ENCODE data around the gene HAND1. TPM values are rescaled to one million over a fixed set of nuclear protein-coding genes. Genes with fewer than 3 reads are reported as not detected.

HAND1 gene
- polyA plus RNA-seq, 1 experiment, result not detected

GRCh38 chr5:154506716-154507080 lies 28.7 kb upstream of the HAND1 start:
- CTCF ChIA-PET, result interaction anchor here (3.2 kb wide), 1 partner anchor 14 kb away, joined by 9 read pairs; no protein-coding TSS in a partner anchor
- DNase-seq (ENCODE audit: low read depth, low spot score), result no peak

DNA sequence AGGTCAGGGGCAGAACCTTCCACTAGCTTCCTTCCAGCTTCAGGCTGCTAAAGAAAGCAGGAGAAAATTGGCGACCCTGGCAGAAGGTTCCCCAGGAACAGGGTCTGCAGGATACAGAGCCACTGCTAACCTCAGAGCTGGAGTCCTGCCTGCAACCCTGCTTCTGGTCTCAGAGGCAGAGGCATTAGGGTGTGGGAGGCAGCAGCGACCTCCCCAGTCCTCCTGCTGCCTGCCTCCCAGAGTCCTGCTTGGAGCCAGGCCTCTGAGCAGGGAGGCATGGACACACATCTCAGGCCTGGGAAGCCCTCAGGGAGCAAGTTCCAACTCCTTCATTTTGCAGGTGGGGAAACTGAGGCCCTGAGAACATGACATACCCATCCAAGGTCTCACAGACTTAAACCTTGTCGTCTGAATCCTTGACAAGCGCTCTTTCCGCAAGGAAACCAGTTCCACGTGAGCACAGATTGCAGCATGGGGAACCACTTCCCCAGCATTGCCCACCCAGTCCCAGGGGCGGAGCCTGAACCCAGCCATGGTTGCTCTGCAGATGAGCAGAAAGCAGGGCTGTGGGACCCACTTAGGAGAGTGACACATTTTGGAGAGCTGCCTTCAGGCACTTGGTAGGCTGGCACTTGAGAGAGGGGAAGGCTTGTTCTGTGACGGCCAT lies 28.2 kb upstream of the HAND1 start:
- DNase-seq (ENCODE audit: low read depth, low spot score), result no peak
- TF ChIP-seq, protein P1, sequence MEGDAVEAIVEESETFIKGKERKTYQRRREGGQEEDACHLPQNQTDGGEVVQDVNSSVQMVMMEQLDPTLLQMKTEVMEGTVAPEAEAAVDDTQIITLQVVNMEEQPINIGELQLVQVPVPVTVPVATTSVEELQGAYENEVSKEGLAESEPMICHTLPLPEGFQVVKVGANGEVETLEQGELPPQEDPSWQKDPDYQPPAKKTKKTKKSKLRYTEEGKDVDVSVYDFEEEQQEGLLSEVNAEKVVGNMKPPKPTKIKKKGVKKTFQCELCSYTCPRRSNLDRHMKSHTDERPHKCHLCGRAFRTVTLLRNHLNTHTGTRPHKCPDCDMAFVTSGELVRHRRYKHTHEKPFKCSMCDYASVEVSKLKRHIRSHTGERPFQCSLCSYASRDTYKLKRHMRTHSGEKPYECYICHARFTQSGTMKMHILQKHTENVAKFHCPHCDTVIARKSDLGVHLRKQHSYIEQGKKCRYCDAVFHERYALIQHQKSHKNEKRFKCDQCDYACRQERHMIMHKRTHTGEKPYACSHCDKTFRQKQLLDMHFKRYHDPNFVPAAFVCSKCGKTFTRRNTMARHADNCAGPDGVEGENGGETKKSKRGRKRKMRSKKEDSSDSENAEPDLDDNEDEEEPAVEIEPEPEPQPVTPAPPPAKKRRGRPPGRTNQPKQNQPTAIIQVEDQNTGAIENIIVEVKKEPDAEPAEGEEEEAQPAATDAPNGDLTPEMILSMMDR (IDR thresholded peaks at IDR 0.05; ENCODE audit: low read depth, low read length), result no peak
- no peaks in the 10 kb centered on the region for H3K9me3 ChIP-seq (ENCODE audit: control insufficient read depth, insufficient read depth, low read length)
- H3K27me3 ChIP-seq (ENCODE audit: control insufficient read depth, insufficient read depth, low read length), result peaks cover 27% of the 10 kb centered on the region
- ChIA-PET POLR2A (no interaction called here), CTCF (interaction anchor here (3.2 kb wide), 1 partner anchor 15 kb away, joined by 9 read pairs; no protein-coding TSS in a partner anchor)
- no peak overlapping the region for H3K4me3 ChIP-seq (ENCODE audit: low read depth, low read length)
- no peak overlapping the region for H3K27ac ChIP-seq (ENCODE audit: low read depth, low read length)

More at GRCh38 chr5:154506716-154507080, 28.7 kb upstream of the HAND1 start:
- Histone ChIP-seq H3K27ac (ENCODE audit: low read depth, low read length) (no peak overlapping the region), H3K9me3 (ENCODE audit: control insufficient read depth, insufficient read depth, low read length) (no peaks in the 10 kb centered on the region), H3K27me3 (ENCODE audit: control insufficient read depth, insufficient read depth, low read length) (peaks cover 26% of the 10 kb centered on the region), H3K4me3 (ENCODE audit: low read depth, low read length) (no peak overlapping the region)
- TF ChIP-seq, protein P1 (IDR thresholded peaks at IDR 0.05; ENCODE audit: low read depth, low read length), result no peak
- POLR2A ChIA-PET, result no interaction called here

GRCh38 chr5:154505567-154505966 lies 27.5 kb upstream of the HAND1 start:
- ChIA-PET POLR2A (no interaction called here), CTCF (interaction anchor here (0.7 to 3.2 kb wide), 3 partner anchors 15 to 695 kb away, joined by 3 to 11 read pairs (median 9); no protein-coding TSS in a partner anchor)
- H3K27me3 ChIP-seq (ENCODE audit: control insufficient read depth, insufficient read depth, low read length), result peaks cover 27% of the 10 kb centered on the region
- no peaks in the 10 kb centered on the region for H3K9me3 ChIP-seq (ENCODE audit: control insufficient read depth, insufficient read depth, low read length)
- no peak for DNase-seq (ENCODE audit: low read depth, low spot score)
- TF ChIP-seq, protein P1 (IDR thresholded peaks at IDR 0.05; ENCODE audit: low read depth, low read length), result no peak
- no peak overlapping the region for H3K27ac ChIP-seq (ENCODE audit: low read depth, low read length)
- no peak overlapping the region for H3K4me3 ChIP-seq (ENCODE audit: low read depth, low read length)

- Histone ChIP-seq H3K9me3 (ENCODE audit: control insufficient read depth, insufficient read depth, low read length) (no peaks in the 10 kb centered on the region), H3K27ac (ENCODE audit: low read depth, low read length) (no peak overlapping the region), H3K27me3 (ENCODE audit: control insufficient read depth, insufficient read depth, low read length) (peaks cover 26% of the 10 kb centered on the region), H3K4me3 (ENCODE audit: low read depth, low read length) (no peak overlapping the region)
- TF ChIP-seq, protein P1 (IDR thresholded peaks at IDR 0.05; ENCODE audit: low read depth, low read length), result no peak
- DNase-seq (ENCODE audit: low read depth, low spot score), result no peak
- ChIA-PET POLR2A (no interaction called here), CTCF (interaction anchor here (0.7 to 2.4 kb wide), 2 partner anchors 17 to 35 kb away, joined by 3 to 11 read pairs; no protein-coding TSS in a partner anchor)
These were observed 25.6 kb upstream of the HAND1 start for GRCh38 chr5:154503698-154504039.

GRCh38 chr5:154502180-154502579 lies 24.2 kb upstream of the HAND1 start:
- ChIA-PET POLR2A (no interaction called here), CTCF (interaction anchor here (1.5 kb wide), 1 partner anchor 19 kb away, joined by 5 read pairs; no protein-coding TSS in a partner anchor)
- DNase-seq (ENCODE audit: low read depth, low spot score), result no peak
- H3K27me3 ChIP-seq (ENCODE audit: control insufficient read depth, insufficient read depth, low read length), result peaks cover 35% of the 10 kb centered on the region
- TF ChIP-seq, protein P1 (IDR thresholded peaks at IDR 0.05; ENCODE audit: low read depth, low read length), result no peak
- H3K4me3 ChIP-seq (ENCODE audit: low read depth, low read length), result no peak overlapping the region
- no peak overlapping the region for H3K27ac ChIP-seq (ENCODE audit: low read depth, low read length)
- no peaks in the 10 kb centered on the region for H3K9me3 ChIP-seq (ENCODE audit: control insufficient read depth, insufficient read depth, low read length)
